Measurements from ENCODE around the gene ACADVL.

Gene ACADVL

GRCh38 chr17:7221278-7222092, 1.7 kb downstream of the ACADVL start:
- no peak for TF ChIP-seq CTCF (IDR thresholded peaks at IDR 0.05; ENCODE audit: low read depth, low read length, missing control alignments)
- DNase-seq (ENCODE audit: low read depth): no peak
- H3K4me3 ChIP-seq (ENCODE audit: low read depth, low read length): no peak overlapping the region
- in situ Hi-C loops (cut with HindIII; ENCODE audit: low sequenced_read_pairs): no loop called here

DNA sequence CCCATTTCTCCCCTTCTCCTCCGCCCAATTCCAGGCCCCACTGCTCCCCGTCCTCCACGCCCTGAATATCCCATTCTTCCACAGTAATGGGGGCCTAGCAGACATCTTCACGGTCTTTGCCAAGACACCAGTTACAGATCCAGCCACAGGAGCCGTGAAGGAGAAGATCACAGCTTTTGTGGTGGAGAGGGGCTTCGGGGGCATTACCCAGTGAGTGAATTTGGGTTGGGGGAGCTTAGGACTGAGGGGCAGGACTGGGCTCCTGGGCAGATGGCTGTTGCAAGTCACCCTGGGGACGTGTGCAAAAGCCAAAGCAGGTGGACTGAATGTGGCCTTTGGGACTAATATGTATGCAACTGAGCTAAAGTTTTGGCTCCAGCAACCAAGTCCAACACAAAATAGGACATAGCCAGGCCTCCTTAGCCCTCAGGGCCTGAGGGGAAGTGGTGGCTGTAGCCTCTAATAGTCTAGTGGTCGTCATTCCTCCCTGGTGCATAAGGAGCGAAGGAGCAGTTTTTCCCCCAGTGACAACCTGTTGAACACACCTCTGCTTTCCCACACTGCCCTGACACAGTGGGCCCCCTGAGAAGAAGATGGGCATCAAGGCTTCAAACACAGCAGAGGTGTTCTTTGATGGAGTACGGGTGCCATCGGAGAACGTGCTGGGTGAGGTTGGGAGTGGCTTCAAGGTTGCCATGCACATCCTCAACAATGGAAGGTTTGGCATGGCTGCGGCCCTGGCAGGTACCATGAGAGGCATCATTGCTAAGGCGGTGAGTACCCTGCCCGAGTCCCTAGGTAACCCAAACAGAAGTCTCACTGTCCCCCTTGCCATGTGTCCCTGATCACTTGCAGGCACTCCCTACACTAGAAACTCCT, 2.6 kb downstream of the ACADVL start:
- no peak overlapping the region for H3K4me3 ChIP-seq (ENCODE audit: low read depth, low read length)
- in situ Hi-C loops (cut with HindIII; ENCODE audit: low sequenced_read_pairs): no loop called here
- DNase-seq (ENCODE audit: low read depth): no peak
- TF ChIP-seq CTCF (IDR thresholded peaks at IDR 0.05; ENCODE audit: low read depth, low read length, missing control alignments): no peak

DNA sequence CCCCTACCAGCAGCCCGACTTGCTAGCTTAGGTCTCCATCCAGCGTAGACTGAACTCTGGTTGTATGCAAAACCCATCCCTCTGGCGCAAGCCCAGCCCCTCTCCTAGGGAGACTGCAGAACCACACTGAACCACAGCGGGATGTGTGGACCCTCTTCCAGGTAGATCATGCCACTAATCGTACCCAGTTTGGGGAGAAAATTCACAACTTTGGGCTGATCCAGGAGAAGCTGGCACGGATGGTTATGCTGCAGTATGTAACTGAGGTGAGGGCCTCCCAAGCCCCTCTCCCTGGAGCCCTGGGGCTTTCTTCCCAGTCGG, 3.2 kb downstream of the ACADVL start:
- no peak for TF ChIP-seq CTCF (IDR thresholded peaks at IDR 0.05; ENCODE audit: low read depth, low read length, missing control alignments)
- no peak overlapping the region for H3K4me3 ChIP-seq (ENCODE audit: low read depth, low read length)
- DNase-seq (ENCODE audit: low read depth): no peak
- in situ Hi-C loops (cut with HindIII; ENCODE audit: low sequenced_read_pairs): no loop called here

DNA sequence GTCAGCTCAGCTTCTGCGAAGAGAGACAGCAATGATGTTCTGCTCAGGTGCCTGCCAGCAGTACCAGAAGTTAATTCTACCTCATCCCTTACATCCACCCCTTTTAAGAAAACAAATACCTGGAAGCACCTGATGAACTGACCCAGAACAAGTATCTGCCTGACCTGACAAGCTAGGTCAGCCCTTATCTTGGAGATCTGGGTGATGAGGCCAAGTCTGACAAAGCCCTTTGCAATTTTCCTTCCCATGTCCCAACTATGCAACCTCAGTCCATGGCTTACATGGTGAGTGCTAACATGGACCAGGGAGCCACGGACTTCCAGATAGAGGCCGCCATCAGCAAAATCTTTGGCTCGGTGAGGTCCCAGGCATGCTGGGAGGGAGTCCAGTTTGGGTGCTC, 3.6 kb downstream of the ACADVL start:
- TF ChIP-seq CTCF (IDR thresholded peaks at IDR 0.05; ENCODE audit: low read depth, low read length, missing control alignments): no peak
- in situ Hi-C loops (cut with HindIII; ENCODE audit: low sequenced_read_pairs): no loop called here
- no peak for DNase-seq (ENCODE audit: low read depth)
- no peak overlapping the region for H3K4me3 ChIP-seq (ENCODE audit: low read depth, low read length)

GRCh38 chr17:7224110-7224509, 4.4 kb downstream of the ACADVL start:
- no peak overlapping the region for H3K4me3 ChIP-seq (ENCODE audit: low read depth, low read length)
- DNase-seq (ENCODE audit: low read depth): no peak
- TF ChIP-seq CTCF (IDR thresholded peaks at IDR 0.05; ENCODE audit: low read depth, low read length, missing control alignments): no peak
- in situ Hi-C loops (cut with HindIII; ENCODE audit: low sequenced_read_pairs): no loop called here

- no peak for DNase-seq (ENCODE audit: low read depth)
- H3K4me3 ChIP-seq (ENCODE audit: low read depth, low read length): no peak overlapping the region
- TF ChIP-seq CTCF (IDR thresholded peaks at IDR 0.05; ENCODE audit: low read depth, low read length, missing control alignments): no peak
- in situ Hi-C loops (cut with HindIII; ENCODE audit: low sequenced_read_pairs): no loop called here
Measured at GRCh38 chr17:7224661-7225111, 4.9 kb downstream of the ACADVL start.
